ENCODE results near the gene CTNNA3. TPM values are rescaled to one million over a fixed set of nuclear protein-coding genes. Genes with fewer than 3 reads are reported as not detected.

Gene CTNNA3
- total RNA-seq, 1 donor from 2014 or later = 3.3 TPM

GRCh38 chr10:66835400-66835799 lies 860.6 kb downstream of the CTNNA3 start:
- no peak overlapping the region for H3K4me3 Mint-ChIP-seq (ENCODE audit: unreplicated experiment)
- H3K4me1 Mint-ChIP-seq (ENCODE audit: low read depth, unreplicated experiment) = no peaks in the 10 kb centered on the region
- no peak for DNase-seq
- no peak overlapping the region for H3K27ac Mint-ChIP-seq (ENCODE audit: unreplicated experiment)
- H3K27me3 Mint-ChIP-seq (ENCODE audit: unreplicated experiment) = no peaks in the 10 kb centered on the region
- no peaks in the 10 kb centered on the region for H3K9me3 Mint-ChIP-seq (ENCODE audit: unreplicated experiment)
- H3K36me3 Mint-ChIP-seq (ENCODE audit: unreplicated experiment) = no peaks in the 10 kb centered on the region
- TF ChIP-seq, protein P1, sequence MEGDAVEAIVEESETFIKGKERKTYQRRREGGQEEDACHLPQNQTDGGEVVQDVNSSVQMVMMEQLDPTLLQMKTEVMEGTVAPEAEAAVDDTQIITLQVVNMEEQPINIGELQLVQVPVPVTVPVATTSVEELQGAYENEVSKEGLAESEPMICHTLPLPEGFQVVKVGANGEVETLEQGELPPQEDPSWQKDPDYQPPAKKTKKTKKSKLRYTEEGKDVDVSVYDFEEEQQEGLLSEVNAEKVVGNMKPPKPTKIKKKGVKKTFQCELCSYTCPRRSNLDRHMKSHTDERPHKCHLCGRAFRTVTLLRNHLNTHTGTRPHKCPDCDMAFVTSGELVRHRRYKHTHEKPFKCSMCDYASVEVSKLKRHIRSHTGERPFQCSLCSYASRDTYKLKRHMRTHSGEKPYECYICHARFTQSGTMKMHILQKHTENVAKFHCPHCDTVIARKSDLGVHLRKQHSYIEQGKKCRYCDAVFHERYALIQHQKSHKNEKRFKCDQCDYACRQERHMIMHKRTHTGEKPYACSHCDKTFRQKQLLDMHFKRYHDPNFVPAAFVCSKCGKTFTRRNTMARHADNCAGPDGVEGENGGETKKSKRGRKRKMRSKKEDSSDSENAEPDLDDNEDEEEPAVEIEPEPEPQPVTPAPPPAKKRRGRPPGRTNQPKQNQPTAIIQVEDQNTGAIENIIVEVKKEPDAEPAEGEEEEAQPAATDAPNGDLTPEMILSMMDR (IDR thresholded peaks at IDR 0.05; ENCODE audit: partially characterized antibody, unreplicated experiment) = no peak

DNA sequence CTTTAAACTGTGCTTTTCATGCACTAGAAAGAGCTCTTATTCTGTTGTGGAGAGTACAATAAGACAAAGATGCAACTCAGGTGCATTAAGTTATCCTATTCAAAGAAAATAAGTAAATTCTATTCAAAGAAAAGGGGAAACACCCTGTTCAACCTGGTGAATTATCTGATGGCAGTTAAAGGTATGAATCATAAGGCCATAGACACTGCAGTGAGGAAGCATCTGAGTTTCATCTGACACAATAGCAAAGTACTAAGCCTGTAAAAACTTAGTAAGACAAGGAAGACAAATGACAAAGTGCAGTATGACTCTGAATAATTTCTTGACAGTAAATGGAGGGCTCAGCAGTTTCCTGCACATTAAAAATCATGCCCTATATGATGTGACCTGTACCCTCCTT lies 861.2 kb downstream of the CTNNA3 start:
- Mint-ChIP-seq H3K4me3 (ENCODE audit: unreplicated experiment) (no peak overlapping the region), H3K27me3 (ENCODE audit: unreplicated experiment) (no peaks in the 10 kb centered on the region), H3K4me1 (ENCODE audit: low read depth, unreplicated experiment) (no peaks in the 10 kb centered on the region), H3K9me3 (ENCODE audit: unreplicated experiment) (no peaks in the 10 kb centered on the region), H3K36me3 (ENCODE audit: unreplicated experiment) (no peaks in the 10 kb centered on the region), H3K27ac (ENCODE audit: unreplicated experiment) (no peak overlapping the region)
- TF ChIP-seq, protein P1 (IDR thresholded peaks at IDR 0.05; ENCODE audit: partially characterized antibody, unreplicated experiment) = no peak
- DNase-seq = no peak

DNA sequence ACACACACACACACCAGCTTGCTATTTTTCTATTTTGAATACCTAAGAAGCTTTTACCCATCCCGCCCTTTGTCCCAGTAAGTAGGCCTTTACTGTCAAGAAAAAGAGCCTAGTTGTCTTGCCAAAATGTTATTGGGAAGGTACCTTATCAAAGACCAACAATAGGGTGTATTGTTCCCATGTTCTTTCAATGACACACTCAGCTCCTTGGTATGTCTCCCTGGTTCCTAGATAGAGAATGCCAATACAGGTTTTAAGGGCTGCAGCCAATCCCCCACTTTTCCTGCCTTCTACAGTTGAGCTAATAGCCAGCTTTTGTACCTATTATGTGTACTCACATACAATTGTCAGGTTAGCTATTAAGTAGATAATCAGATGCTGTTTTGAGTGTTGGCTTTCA lies 862.1 kb downstream of the CTNNA3 start:
- no peaks in the 10 kb centered on the region for H3K4me1 Mint-ChIP-seq (ENCODE audit: low read depth, unreplicated experiment)
- no peaks in the 10 kb centered on the region for H3K36me3 Mint-ChIP-seq (ENCODE audit: unreplicated experiment)
- DNase-seq = no peak
- H3K9me3 Mint-ChIP-seq (ENCODE audit: unreplicated experiment) = no peaks in the 10 kb centered on the region
- no peak overlapping the region for H3K4me3 Mint-ChIP-seq (ENCODE audit: unreplicated experiment)
- H3K27me3 Mint-ChIP-seq (ENCODE audit: unreplicated experiment) = no peaks in the 10 kb centered on the region
- TF ChIP-seq, protein P1 (IDR thresholded peaks at IDR 0.05; ENCODE audit: partially characterized antibody, unreplicated experiment) = no peak
- no peak overlapping the region for H3K27ac Mint-ChIP-seq (ENCODE audit: unreplicated experiment)

GRCh38 chr10:66832781-66833422 lies 863.1 kb downstream of the CTNNA3 start:
- Mint-ChIP-seq H3K27me3 (ENCODE audit: unreplicated experiment) (no peaks in the 10 kb centered on the region), H3K27ac (ENCODE audit: unreplicated experiment) (no peak overlapping the region), H3K36me3 (ENCODE audit: unreplicated experiment) (no peaks in the 10 kb centered on the region), H3K4me1 (ENCODE audit: low read depth, unreplicated experiment) (no peaks in the 10 kb centered on the region), H3K4me3 (ENCODE audit: unreplicated experiment) (no peak overlapping the region), H3K9me3 (ENCODE audit: unreplicated experiment) (no peaks in the 10 kb centered on the region)
- TF ChIP-seq, protein P1 (IDR thresholded peaks at IDR 0.05; ENCODE audit: partially characterized antibody, unreplicated experiment) = no peak
- DNase-seq = no peak

DNA sequence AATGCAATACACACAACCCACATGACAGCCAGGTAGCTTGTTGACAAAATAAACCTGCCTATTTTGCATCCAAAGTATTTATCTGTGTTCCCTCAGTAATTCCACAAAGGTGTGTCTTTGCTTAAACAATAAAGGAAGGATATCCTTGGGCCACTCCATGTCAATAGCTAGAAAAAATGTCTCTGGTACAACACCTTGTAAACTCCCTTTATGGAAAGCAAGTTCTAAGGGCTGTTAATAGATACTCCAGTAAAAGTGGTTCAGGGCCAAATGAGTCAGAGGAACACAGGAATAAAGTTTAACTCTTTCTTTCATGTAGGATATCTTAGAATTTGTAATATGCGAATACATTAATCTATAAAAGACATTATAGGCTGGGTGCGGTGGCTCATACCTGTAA lies 867.0 kb downstream of the CTNNA3 start:
- H3K27me3 Mint-ChIP-seq (ENCODE audit: unreplicated experiment) = no peaks in the 10 kb centered on the region
- no peaks in the 10 kb centered on the region for H3K36me3 Mint-ChIP-seq (ENCODE audit: unreplicated experiment)
- TF ChIP-seq, protein P1 (IDR thresholded peaks at IDR 0.05; ENCODE audit: partially characterized antibody, unreplicated experiment) = no peak
- H3K27ac Mint-ChIP-seq (ENCODE audit: unreplicated experiment) = no peak overlapping the region
- H3K4me1 Mint-ChIP-seq (ENCODE audit: low read depth, unreplicated experiment) = no peaks in the 10 kb centered on the region
- H3K4me3 Mint-ChIP-seq (ENCODE audit: unreplicated experiment) = no peak overlapping the region
- no peaks in the 10 kb centered on the region for H3K9me3 Mint-ChIP-seq (ENCODE audit: unreplicated experiment)
- DNase-seq = no peak
